HG03039 (cell line): Measurements from ENCODE around the gene ASL.
"Not testable (repeated sequence)": the region's sequence is repeated elsewhere in the genome, so short reads cannot be mapped to it uniquely, and the experiment has no call there.

Experiments used
- ATAC-seq: cut with Tn5 transposase; IDR thresholded peaks from one replicate; pipeline ENCODE4 v1.9.1; 2021; ENCODE audit warnings: mild to moderate bottlenecking, moderate library complexity; ENCODE audit not compliant: unreplicated experiment

The ASL gene

GRCh38 chr7:66075590-66076461 is at the start of gene ASL:
Gene ASL, plus strand, starts transcription at chr7:66075819. Its CDS starts 263 bp downstream, at chr7:66076082.
- peak; percentile 99 for ATAC-seq

- not testable (repeated sequence) for ATAC-seq
Observed at GRCh38 chr7:66028342-66028741, 47.3 kb upstream of the ASL start.

GRCh38 chr7:66033471-66034385 is 41.9 kb upstream of the ASL start:
- ATAC-seq, result no peak

GRCh38 chr7:66034436-66035010 is 41.1 kb upstream of the ASL start:
- not testable (repeated sequence) for ATAC-seq

- no peak for ATAC-seq
Observed at GRCh38 chr7:66036382-66036781, 39.2 kb upstream of the ASL start.

- ATAC-seq, result no peak
Observed at GRCh38 chr7:66036788-66037187, 38.8 kb upstream of the ASL start.

GRCh38 chr7:66039094-66039670 is 36.4 kb upstream of the ASL start:
- ATAC-seq, result no peak

- no peak for ATAC-seq
Observed at GRCh38 chr7:66043681-66044497, 31.7 kb upstream of the ASL start.

- not testable (repeated sequence) for ATAC-seq
Observed at GRCh38 chr7:66044498-66044854, 31.1 kb upstream of the ASL start.

- no peak for ATAC-seq
Observed at GRCh38 chr7:66047426-66047825, 28.2 kb upstream of the ASL start.

GRCh38 chr7:66049886-66050285 is 25.7 kb upstream of the ASL start:
- not testable (repeated sequence) for ATAC-seq

- ATAC-seq, result no peak
Observed at GRCh38 chr7:66050337-66050957, 25.2 kb upstream of the ASL start.

GRCh38 chr7:66050990-66051448 is 24.6 kb upstream of the ASL start:
- no peak for ATAC-seq

GRCh38 chr7:66052447-66052846 is 23.2 kb upstream of the ASL start:
- no peak for ATAC-seq

GRCh38 chr7:66054063-66054462 is 21.6 kb upstream of the ASL start:
- ATAC-seq, result no peak

GRCh38 chr7:66055321-66055956 is 20.2 kb upstream of the ASL start:
- ATAC-seq, result peak; percentile 60

GRCh38 chr7:66060796-66061195 is 14.8 kb upstream of the ASL start:
- ATAC-seq, result no peak

- no peak for ATAC-seq
Observed at GRCh38 chr7:66069732-66070131, 5.9 kb upstream of the ASL start.

GRCh38 chr7:66070222-66070621 is 5.4 kb upstream of the ASL start:
- ATAC-seq, result no peak
